ES-I3 (cell line): ENCODE results near the gene SQSTM1.
"Not testable (repeated sequence)": the region's sequence is repeated elsewhere in the genome, so short reads cannot be mapped to it uniquely, and the experiment has no call there.

Experiments used
- H3K36me3 ChIP-seq: 2 replicates; pipeline ENCODE4 v1.6.1; 2013; ENCODE audit warnings: mild to moderate bottlenecking, low read length, control low read depth, moderate library complexity; ENCODE audit not compliant: insufficient read depth
- H3K4me1 ChIP-seq: 2 replicates; pipeline ENCODE4 v1.6.1; 2013; ENCODE audit warnings: mild to moderate bottlenecking, control low read depth, low read length; ENCODE audit not compliant: insufficient read depth
- H3K9ac ChIP-seq: 2 replicates; pipeline ENCODE4 v1.6.1; 2013; ENCODE audit warnings: low read depth, mild to moderate bottlenecking, low read length, moderate library complexity
- H3K9me3 ChIP-seq: 2 replicates; pipeline ENCODE4 v1.6.1; 2013; ENCODE audit warnings: mild to moderate bottlenecking, low read length, moderate library complexity; ENCODE audit not compliant: control insufficient read depth, insufficient read depth

The SQSTM1 gene

GRCh38 chr5:179833709-179834070 lies 13.0 kb downstream of the SQSTM1 start:
- H3K9ac ChIP-seq, result no peak overlapping the region
- H3K4me1 ChIP-seq, result peaks cover 8% of the 10 kb centered on the region; the same call in 1 of the 2 replicates
- no peaks in the 10 kb centered on the region for H3K9me3 ChIP-seq
- peaks cover 49% of the 10 kb centered on the region for H3K36me3 ChIP-seq

- peaks cover 46% of the 10 kb centered on the region for H3K36me3 ChIP-seq
- no peaks in the 10 kb centered on the region for H3K9me3 ChIP-seq
- no peak overlapping the region for H3K9ac ChIP-seq
- peaks cover 6% of the 10 kb centered on the region; the same call in 1 of the 2 replicates for H3K4me1 ChIP-seq
Observed at GRCh38 chr5:179834120-179834519, 13.4 kb downstream of the SQSTM1 start.

- not testable (repeated sequence) for H3K9me3 ChIP-seq, H3K9ac ChIP-seq, H3K4me1 ChIP-seq
- H3K36me3 ChIP-seq, result peaks cover 45% of the 10 kb centered on the region
Observed at GRCh38 chr5:179834871-179835270, 14.2 kb downstream of the SQSTM1 start.

- Histone ChIP-seq H3K9ac (no peak overlapping the region), H3K36me3 (peaks cover 41% of the 10 kb centered on the region), H3K4me1 (no peaks in the 10 kb centered on the region), H3K9me3 (no peaks in the 10 kb centered on the region)
Observed at GRCh38 chr5:179836225-179837019, 15.7 kb downstream of the SQSTM1 start.

- no peak overlapping the region for H3K9ac ChIP-seq
- no peaks in the 10 kb centered on the region for H3K4me1 ChIP-seq
- peaks cover 37% of the 10 kb centered on the region for H3K36me3 ChIP-seq
- no peaks in the 10 kb centered on the region for H3K9me3 ChIP-seq
Observed at GRCh38 chr5:179837076-179838011, 16.6 kb downstream of the SQSTM1 start.

GRCh38 chr5:179839328-179840256 lies 18.9 kb downstream of the SQSTM1 start:
- no peak overlapping the region for H3K9ac ChIP-seq
- peaks cover 28% of the 10 kb centered on the region for H3K36me3 ChIP-seq
- H3K4me1 ChIP-seq, result no peaks in the 10 kb centered on the region
- H3K9me3 ChIP-seq, result peaks cover 3% of the 10 kb centered on the region; the same call in 1 of the 2 replicates

GRCh38 chr5:179840321-179840720 lies 19.6 kb downstream of the SQSTM1 start:
- no peaks in the 10 kb centered on the region for H3K4me1 ChIP-seq
- H3K9ac ChIP-seq, result no peak overlapping the region
- H3K36me3 ChIP-seq, result peaks cover 28% of the 10 kb centered on the region
- peaks cover 6% of the 10 kb centered on the region; the same call in 1 of the 2 replicates for H3K9me3 ChIP-seq

GRCh38 chr5:179840766-179841165 lies 20.1 kb downstream of the SQSTM1 start:
- Histone ChIP-seq H3K9me3 (peaks cover 6% of the 10 kb centered on the region; the same call in 1 of the 2 replicates), H3K4me1 (no peaks in the 10 kb centered on the region), H3K9ac (no peak overlapping the region), H3K36me3 (peaks cover 28% of the 10 kb centered on the region)

GRCh38 chr5:179841621-179842020 lies 20.9 kb downstream of the SQSTM1 start:
- H3K4me1 ChIP-seq, result no peaks in the 10 kb centered on the region
- peaks cover 21% of the 10 kb centered on the region for H3K36me3 ChIP-seq
- no peak overlapping the region for H3K9ac ChIP-seq
- H3K9me3 ChIP-seq, result peaks cover 6% of the 10 kb centered on the region; the same call in 1 of the 2 replicates

- Histone ChIP-seq H3K9ac (no peak overlapping the region), H3K36me3 (peaks cover 20% of the 10 kb centered on the region), H3K9me3 (no peaks in the 10 kb centered on the region), H3K4me1 (no peaks in the 10 kb centered on the region)
Observed at GRCh38 chr5:179852993-179853547, 32.4 kb downstream of the SQSTM1 start.

GRCh38 chr5:179854356-179854755 lies 33.7 kb downstream of the SQSTM1 start:
- no peaks in the 10 kb centered on the region for H3K4me1 ChIP-seq
- H3K9me3 ChIP-seq, result no peaks in the 10 kb centered on the region
- H3K36me3 ChIP-seq, result peaks cover 14% of the 10 kb centered on the region
- no peak overlapping the region for H3K9ac ChIP-seq

- H3K4me1 ChIP-seq, result peaks cover 5% of the 10 kb centered on the region; the same call in 1 of the 2 replicates
- H3K36me3 ChIP-seq, result peaks cover 4% of the 10 kb centered on the region; the same call in 1 of the 2 replicates
- H3K9me3 ChIP-seq, result no peaks in the 10 kb centered on the region; the same call in 1 of the 2 replicates
- peak overlapping the region; percentile 95 for H3K9ac ChIP-seq
Observed at GRCh38 chr5:179858241-179858585, 37.5 kb downstream of the SQSTM1 start.

- H3K9ac ChIP-seq, result peak within 1 kb of the TSS; percentile 95
- H3K9me3 ChIP-seq, result no peaks in the 10 kb centered on the region; the same call in 1 of the 2 replicates
- peaks cover 4% of the 10 kb centered on the region; the same call in 1 of the 2 replicates for H3K36me3 ChIP-seq
- H3K4me1 ChIP-seq, result peaks cover 5% of the 10 kb centered on the region; the same call in 1 of the 2 replicates
Observed at GRCh38 chr5:179858586-179859427, 38.1 kb downstream of the SQSTM1 start, which contains the start of gene MRNIP. MRNIP (minus strand) TSS chr5:179858817; CDS start chr5:179858796, 21 bp downstream.
